ENCODE data around the gene TBX21.
A peak's percentile ranks its signal among the peaks of the same experiment; 100 is the strongest.

TBX21 gene, protein sequence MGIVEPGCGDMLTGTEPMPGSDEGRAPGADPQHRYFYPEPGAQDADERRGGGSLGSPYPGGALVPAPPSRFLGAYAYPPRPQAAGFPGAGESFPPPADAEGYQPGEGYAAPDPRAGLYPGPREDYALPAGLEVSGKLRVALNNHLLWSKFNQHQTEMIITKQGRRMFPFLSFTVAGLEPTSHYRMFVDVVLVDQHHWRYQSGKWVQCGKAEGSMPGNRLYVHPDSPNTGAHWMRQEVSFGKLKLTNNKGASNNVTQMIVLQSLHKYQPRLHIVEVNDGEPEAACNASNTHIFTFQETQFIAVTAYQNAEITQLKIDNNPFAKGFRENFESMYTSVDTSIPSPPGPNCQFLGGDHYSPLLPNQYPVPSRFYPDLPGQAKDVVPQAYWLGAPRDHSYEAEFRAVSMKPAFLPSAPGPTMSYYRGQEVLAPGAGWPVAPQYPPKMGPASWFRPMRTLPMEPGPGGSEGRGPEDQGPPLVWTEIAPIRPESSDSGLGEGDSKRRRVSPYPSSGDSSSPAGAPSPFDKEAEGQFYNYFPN

DNA sequence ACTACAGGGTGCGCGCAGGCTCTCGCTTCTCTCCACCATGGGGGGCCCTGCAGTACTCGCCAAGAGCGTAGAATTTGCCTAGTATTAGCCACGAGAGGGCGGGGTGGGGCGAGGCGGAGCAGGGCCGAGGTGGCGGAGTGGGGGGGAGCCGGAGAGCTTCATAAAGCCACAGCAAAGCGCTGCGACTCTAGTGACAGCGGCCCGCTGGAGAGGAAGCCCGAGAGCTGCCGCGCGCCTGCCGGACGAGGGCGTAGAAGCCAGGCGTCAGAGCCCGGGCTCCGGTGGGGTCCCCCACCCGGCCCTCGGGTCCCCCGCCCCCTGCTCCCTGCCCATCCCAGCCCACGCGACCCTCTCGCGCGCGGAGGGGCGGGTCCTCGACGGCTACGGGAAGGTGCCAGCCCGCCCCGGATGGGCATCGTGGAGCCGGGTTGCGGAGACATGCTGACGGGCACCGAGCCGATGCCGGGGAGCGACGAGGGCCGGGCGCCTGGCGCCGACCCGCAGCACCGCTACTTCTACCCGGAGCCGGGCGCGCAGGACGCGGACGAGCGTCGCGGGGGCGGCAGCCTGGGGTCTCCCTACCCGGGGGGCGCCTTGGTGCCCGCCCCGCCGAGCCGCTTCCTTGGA is at the start of gene TBX21:
Gene TBX21, plus strand, starts transcription at position 190 of the 627 bp plus-strand sequence. Its CDS starts 219 bp downstream, at position 409.
- peak; percentile 8 for DNase-seq

GRCh38 chr17:47684025-47684424 is 49.0 kb upstream of the TBX21 start:
- no peak for DNase-seq

DNA sequence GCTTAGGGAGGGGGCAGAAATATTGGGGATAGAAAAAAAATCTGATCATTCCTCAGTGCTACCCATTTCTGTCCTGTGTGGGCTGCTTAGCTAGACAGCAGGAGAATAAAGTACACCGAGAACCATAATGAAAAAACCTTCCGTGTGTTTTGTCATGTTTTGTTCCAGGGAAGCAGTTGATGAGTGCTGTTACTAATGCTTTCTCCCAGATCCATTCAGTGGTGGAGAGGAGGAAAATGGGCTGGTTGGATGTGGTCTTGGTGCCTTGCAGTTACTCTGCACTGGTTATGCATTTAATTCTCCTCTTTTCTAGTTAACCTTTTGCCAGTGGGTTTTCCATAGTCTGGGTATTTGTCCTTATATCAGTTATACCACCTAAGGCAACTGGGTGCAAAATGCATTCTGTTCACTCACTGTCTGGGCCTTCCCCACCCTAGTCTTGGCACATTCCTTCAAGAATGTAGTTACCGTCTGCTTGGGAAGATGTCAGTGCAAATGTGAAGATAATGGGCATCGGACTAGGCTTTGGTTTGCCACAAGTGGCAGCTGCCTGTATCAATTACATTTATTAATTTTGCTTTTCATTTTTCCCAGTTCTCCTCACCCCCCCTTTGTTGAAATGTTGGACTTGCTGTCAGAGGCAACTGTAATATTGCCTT is 48.4 kb upstream of the TBX21 start:
- DNase-seq, result no peak

GRCh38 chr17:47685556-47686275 is 47.3 kb upstream of the TBX21 start:
- no peak for DNase-seq

- DNase-seq, result no peak
These were observed 46.8 kb upstream of the TBX21 start for GRCh38 chr17:47686276-47686635.

- no peak for DNase-seq
These were observed 46.2 kb upstream of the TBX21 start for GRCh38 chr17:47686664-47687327.

GRCh38 chr17:47687328-47687690 is 45.7 kb upstream of the TBX21 start:
- DNase-seq, result no peak

- no peak for DNase-seq
These were observed 45.3 kb upstream of the TBX21 start for GRCh38 chr17:47687748-47688147.

DNA sequence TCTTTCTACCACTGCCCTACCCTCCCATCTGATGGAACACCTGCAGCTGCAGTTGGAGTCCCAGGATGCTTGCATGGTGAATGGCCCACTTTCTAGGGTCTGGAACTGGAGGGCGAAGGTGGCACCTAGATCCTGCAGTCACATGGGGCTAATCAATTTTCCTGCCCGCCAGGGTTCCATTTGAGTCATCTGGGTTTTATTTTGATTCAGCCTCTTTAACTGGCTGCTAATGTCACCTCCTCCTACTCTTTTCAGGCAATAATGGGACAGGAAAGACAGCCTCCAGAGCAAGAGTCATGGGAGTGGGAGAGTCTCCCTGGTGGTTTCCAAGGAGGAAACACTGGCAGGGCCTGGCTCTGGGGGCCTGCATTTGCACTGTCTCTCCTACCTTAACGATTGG is 42.9 kb upstream of the TBX21 start:
- no peak for DNase-seq

DNA sequence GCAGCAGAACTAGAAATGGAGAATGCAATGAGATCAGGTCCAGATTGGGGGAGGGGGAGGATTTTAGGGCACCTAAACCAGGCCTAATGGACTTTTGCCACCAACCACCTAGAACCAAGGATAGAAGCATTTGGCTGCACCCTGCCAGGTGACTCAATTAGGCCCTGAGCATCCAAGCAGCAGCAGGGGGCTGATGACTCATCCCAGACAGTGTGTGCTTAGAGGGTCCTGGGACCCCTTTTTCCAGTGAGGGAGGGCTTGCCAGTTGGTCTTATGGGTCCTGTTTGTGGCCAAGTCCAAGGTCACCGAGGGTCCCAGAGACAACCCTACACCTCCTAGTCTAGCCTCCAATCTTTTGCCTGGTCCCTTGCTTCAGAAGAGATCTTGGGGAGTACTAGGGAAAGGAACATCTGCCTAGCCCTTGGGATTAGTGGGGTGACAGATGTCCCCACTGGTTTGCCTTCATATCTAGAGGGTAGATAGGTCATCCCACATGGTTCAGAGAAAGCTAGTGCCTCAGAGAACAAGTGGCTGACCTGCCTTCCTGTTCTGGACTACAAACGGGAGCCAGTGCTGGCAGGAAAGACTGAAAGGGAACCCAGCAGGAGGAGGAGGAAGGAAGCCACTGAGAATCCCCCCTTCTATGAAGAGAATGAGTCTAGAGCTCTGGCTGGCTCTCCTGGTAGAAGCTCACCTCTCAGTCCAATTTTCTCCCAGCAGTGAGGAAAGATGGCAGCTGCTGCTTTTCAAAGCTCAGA is 40.7 kb upstream of the TBX21 start:
- no peak for DNase-seq

DNA sequence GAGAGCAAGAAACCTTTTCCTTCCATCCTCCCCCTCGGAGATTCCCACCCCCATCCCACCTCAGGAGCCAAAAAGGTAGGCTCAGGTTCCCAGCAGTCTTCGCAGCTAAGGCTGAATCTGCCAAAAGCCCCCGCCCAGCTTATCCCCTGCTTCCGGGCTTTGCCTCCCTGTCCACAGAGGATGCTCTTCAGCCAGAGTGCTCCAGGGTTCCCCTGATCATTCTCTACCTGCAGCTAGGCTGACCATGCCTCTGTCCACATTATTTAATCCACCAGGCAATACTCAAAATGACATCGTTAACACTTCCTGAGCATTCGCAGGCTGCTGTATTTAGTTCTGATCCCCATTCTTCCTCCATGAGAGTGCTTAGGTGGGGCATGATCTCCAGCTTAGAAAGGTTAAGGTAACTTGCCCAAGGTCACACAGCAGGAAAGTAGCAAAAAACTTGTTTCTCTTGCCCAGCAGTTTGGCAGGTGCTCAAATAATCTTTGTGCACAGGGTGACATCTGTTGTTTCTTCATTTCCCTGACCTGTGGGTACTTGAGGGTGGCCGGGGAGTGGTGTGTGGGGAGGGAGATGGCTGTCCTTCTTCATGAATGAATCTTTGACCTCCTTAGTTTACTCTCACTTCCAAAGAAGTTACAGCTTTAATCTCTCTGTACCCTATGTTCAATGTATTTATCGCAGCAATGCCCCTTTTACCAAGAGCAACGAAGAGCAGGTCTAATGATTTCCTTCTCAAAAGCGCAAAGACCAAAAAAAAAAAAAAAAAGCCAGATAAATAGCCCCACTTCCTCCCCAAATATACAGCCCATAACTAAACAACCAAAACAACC is 39.9 kb upstream of the TBX21 start:
- DNase-seq, result no peak

DNA sequence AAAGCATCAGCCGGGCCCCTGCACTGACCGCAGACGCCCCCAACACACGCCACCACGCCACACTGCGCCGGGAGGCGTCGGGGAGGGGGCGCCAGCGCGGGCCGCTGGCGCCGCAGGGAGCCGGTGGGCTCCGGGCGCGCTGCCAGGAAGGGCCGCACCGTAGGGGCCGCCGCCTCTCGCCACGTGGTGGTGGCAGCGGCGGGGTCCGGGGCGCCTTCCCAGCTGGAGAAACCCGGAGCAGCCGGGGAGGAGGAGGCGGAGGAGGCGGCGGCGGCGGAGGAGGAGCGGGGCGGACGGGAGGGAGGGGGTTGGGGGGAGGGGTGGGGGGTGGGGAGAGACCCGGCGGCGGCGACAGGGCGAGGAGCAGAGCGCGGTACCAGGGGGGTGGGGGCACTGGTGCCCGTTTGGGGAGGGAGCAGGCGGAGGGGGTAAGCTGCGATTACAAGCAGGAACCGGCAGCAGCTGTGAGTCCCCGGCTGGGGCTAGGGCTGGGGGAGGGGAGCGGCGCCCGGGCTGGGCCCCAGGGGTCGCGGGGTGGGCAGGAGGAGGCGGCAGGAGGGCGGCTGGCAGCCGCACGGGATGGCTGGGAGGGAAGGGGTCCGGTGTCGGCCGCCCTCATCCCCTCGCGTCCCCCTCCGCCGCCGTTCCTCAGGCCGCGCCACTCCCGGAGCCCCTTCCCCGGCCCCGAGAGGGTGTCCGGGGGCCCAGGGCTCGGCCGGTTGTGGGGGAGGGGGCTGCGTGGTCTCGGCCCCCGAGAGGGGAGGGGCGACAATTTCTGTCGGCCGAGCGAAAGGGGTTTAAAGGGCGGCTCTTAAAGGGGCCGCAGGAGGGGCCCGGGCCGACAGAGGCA is 39.1 kb upstream of the TBX21 start, which contains the start of gene TBKBP1:
Gene TBKBP1, plus strand, starts transcription at position 431 of the 850 bp plus-strand sequence. CDS start 1,952 bp downstream, outside the sequence.
- DNase-seq, result no peak

- DNase-seq, result no peak
These were observed 38.2 kb upstream of the TBX21 start for GRCh38 chr17:47694581-47695428.

DNA sequence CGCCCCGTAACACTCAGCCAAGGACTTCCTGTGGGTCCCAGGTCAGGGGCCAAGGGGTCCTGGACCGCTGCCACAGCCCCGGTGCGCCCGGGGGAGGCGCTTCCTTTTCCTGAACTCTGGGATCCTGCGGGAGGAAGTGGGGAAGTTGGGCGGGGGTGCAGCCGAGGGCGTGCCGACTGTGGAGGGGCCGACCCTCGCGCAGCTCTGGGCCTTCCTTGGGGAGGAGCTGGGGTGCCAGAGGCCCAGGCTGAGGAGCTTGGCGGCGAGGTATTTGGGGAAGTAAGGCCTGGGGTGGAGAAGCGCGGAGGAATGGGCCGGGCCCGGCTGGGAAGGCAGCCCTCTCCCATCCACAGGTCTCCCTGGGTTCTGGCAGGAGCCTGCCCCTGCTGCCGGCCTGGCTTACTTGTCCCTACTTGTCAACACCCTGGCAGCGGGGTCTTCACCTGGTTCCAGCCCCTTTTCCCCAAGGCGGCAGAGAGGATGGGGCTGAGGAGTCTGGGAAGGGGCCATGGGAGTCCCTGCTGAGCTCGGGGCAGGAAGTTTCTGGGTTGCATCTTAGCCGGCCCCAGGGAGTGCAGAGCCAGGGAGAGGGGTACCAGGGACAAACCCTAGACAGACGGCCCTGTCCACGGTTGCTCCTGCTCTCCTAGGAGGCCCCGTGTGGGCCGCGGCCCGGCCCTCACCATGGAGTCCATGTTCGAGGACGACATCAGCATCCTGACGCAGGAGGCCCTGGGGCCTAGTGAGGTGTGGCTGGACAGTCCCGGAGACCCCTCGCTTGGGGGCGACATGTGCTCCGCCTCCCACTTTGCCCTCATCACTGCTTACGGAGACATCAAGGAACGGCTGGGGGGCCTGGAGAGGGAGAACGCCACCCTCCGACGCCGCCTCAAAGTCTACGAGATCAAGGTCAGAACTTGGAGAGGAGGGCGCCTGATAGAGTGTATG is 37.3 kb upstream of the TBX21 start:
- DNase-seq, result no peak

GRCh38 chr17:47696717-47697642 is 36.1 kb upstream of the TBX21 start:
- no peak for DNase-seq

Measured in NCI-H1436 treated with DMSO at 0.1 percent for 48 hours (cell line).